NCI-H187 treated with DMSO at 0.1 percent for 48 hours (cell line): Measurements from ENCODE around the gene IL17B.
"Not testable (repeated sequence)": the region's sequence is repeated elsewhere in the genome, so short reads cannot be mapped to it uniquely, and the experiment has no call there.

Source experiments
- DNase-seq: peaks from one replicate; lab custom pipeline; 2025; lab: John Stamatoyannopoulos, UW

The IL17B gene

GRCh38 chr5:149400304-149400703, 21.2 kb upstream of the IL17B start:
- DNase-seq, result no peak

DNA sequence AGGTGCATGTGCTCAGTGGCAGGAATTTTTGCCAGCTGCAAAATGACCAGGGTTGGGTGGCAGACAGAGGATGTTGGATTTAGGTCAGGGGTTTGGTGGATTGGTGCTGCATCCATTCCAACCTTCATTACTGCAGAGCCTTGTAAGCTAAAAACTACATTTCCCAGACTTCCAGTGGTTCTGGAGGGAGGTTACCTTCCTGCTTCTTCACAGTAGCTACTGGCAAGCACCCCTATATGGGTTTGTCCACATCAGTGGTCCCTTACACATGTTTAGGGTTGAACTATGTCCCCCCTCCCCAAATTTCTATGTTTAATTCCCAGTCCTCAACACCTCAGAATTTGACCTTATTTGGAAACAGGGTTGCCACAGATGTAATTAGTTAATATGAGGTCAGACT, 20.7 kb upstream of the IL17B start:
- no peak for DNase-seq

DNA sequence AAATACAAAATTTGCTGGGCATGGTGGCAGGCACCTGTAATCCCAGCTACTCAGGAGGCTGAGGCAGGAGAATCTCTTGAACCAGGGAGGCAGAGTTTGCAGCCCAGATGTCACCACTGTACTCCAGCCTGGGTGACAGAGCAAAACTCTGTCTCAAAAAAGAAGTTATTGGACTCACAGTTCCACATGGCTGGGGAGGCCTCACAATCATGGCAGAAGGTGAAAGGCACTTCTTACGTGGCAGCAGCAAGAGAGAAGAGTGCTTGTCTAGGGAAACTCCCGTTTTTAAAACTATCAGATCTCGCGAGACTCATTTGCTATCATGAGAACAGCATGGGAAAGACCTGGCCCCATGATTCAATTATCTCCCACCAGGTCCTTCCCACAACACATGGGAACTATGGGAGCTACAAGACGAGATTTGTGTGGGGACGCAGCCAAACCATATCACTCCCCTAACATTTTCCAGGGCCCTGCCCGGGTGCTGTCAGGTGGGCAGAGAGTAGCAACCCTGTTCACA, 19.7 kb upstream of the IL17B start:
- DNase-seq, result not testable (repeated sequence)

GRCh38 chr5:149397530-149397929, 18.4 kb upstream of the IL17B start:
- no peak for DNase-seq

DNA sequence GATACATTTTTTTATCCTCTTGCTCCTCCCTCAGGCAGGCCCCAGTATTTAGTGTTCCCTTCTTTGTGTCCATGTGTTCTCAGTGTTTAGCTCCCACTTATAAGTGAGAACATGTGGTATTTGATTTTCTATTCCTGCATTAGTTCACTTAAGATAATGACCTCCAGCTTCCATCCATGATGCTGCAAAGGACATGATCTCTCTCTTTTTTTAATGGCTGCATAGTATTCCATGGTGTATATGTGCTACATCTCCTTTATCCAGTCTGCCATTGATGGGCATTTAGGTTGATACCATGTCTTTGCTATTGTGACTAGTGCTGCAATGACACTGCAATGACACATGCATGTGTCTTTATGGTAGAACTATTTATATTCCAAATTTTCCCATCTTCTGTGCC, 15.9 kb upstream of the IL17B start:
- DNase-seq, result not testable (repeated sequence)

- DNase-seq, result no peak
These were observed 13.6 kb upstream of the IL17B start for GRCh38 chr5:149392718-149393117.

GRCh38 chr5:149391524-149391923, 12.4 kb upstream of the IL17B start:
- DNase-seq, result no peak

GRCh38 chr5:149391076-149391475, 12.0 kb upstream of the IL17B start:
- DNase-seq, result not testable (repeated sequence)

GRCh38 chr5:149389552-149390495, 10.7 kb upstream of the IL17B start:
- no peak for DNase-seq

GRCh38 chr5:149388498-149389190, 9.6 kb upstream of the IL17B start:
- DNase-seq, result no peak

DNA sequence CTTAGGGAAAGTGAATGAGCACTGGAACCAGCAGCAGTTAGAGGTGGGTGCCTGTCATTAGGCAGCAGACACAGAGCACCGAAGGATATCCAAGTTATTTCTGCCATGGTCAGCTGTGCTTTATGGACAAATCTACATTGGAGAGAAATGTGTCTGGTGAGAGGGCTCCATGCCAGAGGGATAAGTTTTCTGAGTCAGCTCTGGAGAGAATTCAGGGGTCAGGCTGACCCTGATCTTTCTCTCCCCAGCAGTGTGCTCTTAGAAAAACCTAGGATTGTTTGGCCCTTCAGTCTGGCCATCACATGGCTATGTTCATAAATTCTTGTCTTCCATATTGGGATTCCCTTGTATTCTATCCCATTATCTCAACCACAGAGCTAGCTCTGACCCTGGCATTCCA, 8.9 kb upstream of the IL17B start:
- no peak for DNase-seq

GRCh38 chr5:149387081-149387631, 8.1 kb upstream of the IL17B start:
- DNase-seq, result no peak

DNA sequence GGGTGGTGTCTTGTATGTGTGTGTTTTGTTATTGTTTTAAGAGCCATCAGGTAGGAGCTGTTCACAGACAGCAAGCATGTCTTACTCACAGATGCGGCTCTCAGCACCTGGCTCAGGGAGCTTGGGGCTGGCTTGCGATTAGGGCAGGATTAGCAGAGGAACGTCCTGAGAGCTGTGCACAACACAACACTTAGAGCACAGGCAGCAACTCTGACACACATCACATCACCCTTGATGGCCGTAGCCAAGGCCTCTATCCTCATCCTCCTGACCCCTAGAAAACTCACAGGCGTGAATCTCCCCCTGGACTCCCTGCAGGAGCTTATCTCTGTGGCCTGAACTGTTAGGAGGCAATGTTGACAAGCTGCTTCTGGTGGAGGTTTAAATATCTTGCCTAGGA, 7.1 kb upstream of the IL17B start:
- DNase-seq, result no peak

- no peak for DNase-seq
These were observed 4.3 kb upstream of the IL17B start for GRCh38 chr5:149383399-149383798.

DNA sequence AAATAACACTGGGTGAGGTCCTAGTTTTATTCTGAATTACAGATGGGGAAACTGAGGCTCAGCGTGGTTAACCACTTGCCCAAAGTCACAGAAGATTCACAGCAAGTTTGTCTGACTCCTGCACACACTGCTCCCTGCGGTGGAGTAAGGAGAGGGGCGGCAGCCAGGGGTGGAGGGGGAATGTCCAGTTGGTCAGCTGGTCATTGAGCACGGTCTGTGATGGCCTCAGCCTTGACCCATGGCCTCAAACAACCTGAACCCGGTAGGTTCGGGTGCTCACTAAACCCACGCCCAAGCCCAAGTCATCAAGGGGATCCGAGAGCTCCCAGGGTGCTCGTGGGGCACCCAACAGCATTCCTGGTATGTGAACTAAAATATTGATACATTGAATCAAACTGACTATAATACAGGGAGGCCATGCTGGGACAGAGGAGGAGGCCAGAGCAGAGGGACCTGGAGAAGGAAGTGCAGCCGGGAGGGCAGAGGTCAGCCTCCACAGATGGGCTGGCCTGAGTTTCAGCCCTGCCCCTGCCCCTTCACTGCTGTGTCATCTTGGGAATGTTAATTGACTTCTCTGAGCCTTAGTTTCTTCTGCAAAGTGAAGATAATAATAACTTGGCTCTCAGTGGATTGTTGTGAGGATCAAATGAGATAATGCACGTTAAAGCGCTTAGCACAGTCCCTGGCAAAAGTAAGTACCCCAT, 3.6 kb upstream of the IL17B start:
- DNase-seq, result no peak

DNA sequence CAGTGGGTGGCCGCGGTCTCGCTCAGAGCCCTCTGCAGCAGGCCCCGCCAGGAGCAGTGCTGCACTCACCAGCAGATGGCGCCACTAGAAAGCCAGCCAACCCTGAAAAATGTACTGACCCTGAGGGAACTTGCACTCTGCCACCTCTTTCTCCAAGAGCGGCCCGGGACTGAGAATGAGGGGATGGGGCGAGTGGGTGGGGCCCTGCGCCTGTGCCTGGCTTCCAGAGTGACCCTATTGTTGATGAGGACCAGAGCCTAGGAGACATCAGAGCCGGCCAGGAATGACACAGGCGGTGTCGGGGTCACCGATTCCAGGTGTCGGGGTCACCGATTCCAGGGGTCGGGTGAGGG, 2.9 kb upstream of the IL17B start:
- DNase-seq, result no peak

DNA sequence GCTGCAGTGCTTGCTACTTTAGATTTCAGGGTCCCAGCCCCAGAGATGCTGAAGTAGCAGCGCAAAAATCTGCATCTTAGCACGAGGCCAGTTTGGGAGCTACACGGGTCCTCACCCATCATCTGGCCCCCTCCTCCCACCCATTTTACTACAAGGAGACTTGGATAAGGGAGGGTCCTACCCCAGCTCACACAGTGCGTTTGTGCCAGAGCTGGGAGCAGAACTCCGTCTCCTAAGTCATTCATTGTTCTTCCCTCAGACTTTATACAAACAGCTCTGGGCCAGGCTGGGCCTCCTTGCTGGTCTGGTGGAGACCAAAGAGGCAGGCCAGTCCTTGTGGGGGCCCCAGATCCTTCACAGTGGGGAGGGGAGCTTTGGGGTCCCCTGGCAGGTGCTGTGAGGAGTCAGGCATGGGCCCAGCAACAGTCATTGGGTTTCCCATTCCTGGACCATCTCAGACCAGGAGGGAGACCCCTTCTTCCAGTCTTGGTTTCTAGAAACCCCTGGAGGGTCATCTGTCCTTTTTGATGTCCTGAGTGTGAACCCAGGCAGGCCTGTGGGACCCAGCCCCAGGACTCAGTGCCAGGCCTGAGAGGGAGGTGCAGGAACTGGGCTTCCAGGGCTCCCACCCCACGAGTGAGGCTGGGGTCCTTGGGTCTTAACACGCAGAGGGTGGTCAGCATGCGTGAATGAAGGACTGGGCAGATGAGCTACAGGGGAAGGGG, 2.3 kb upstream of the IL17B start:
- no peak for DNase-seq

DNA sequence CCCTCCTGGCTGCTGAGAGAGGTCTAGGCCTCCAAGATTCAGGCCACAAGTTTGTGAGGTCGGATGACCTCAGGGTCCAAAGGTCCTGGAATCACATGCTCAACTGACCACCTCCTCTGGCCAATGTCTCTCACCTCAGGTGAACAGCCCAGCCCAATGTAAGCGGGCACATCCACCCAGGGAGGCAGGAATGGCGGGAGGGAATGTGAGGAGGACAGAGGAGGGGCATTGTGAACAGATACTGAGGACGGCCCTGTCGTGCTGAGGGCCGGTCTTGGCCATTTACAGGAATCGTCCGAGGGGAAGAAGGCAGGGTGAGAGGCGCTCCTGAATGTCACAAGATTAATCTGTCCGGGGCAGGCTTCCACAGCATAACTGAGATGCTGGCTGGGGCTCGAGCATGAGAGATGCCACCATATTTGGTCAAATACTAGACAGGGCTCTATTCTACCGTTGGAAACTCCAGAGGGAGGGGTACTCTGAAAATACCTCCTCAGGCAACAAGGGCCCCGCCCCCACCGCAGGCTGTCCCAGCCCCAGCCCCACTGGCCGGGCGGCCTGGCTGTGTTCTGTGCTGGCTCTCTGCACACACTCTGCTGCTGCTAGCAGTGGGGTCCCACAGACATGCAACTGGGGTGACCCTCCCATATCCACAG, 1.5 kb upstream of the IL17B start:
- DNase-seq, result no peak

GRCh38 chr5:149379818-149380374, 804 bp upstream of the IL17B start:
- DNase-seq, result no peak

DNA sequence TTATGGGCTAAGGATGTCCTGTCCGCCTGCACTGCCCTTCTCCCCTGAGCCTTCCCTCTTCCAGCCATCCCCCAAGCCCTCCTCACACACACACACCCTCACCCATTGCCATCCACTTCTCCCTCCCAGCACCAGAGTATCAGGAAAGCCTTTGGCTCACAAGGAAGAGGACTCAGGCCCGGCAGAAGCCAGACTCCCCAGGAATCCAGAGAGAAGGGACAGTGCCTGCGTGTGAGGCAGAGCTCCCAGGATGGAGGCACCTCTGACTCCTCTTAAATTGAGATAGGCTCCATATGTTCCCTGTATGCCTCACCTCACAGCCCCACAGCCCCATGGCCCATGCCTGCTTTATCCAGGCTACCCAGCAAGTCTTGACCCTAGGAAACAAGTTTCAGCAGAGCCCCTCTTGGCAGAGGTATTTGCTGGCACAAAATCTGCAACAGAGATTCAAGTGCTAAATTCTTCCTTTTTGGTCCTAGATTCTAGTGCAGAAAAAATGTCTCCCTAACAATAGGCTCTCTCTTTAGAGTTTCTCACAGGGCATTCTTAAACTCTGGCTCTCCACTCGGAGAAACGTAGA, 761 bp downstream of the IL17B start:
- DNase-seq, result no peak
